GM18873 (cell line): ENCODE measurements around the gene NUDT3.
A peak's percentile ranks its signal among the peaks of the same experiment; 100 is the strongest.

Source experiments
- ATAC-seq: cut with Tn5 transposase; IDR thresholded peaks from one replicate; pipeline ENCODE4 v1.9.1; 2021; ENCODE audit warnings: mild to moderate bottlenecking, moderate library complexity, moderate number of reproducible peaks; ENCODE audit not compliant: unreplicated experiment, low FRiP score

NUDT3 gene

DNA sequence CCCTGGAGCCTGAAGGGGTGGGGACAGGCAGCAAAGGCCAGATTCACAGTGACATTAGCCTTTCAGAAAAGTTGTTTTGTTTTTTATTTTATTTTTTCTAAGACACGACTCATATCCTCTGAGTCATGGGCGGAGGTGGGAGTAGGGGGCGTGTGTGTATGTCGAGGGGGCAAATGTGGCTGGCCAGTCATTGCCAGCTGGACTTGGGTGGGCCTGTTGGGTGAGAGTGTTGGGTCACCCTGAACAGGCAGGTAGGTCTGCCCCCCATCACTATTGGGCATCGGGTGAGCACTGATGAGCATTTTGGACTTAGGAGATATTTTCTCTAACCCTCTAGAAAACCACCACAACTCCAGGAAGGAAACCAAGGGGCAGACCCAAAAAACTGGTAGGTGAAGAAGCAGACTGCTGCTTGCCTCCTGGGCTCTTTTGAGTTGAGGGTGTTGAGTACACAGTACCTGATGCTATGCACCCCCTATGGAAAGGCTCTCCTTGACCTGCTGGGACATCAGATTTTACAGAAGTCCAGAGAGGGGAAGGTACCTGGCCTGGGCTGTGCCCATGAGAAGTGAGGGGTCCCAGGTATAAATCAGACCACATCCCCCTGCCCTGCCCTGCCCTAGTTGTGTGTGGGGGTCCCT lies 149.2 kb downstream of the NUDT3 start:
- no peak for ATAC-seq

DNA sequence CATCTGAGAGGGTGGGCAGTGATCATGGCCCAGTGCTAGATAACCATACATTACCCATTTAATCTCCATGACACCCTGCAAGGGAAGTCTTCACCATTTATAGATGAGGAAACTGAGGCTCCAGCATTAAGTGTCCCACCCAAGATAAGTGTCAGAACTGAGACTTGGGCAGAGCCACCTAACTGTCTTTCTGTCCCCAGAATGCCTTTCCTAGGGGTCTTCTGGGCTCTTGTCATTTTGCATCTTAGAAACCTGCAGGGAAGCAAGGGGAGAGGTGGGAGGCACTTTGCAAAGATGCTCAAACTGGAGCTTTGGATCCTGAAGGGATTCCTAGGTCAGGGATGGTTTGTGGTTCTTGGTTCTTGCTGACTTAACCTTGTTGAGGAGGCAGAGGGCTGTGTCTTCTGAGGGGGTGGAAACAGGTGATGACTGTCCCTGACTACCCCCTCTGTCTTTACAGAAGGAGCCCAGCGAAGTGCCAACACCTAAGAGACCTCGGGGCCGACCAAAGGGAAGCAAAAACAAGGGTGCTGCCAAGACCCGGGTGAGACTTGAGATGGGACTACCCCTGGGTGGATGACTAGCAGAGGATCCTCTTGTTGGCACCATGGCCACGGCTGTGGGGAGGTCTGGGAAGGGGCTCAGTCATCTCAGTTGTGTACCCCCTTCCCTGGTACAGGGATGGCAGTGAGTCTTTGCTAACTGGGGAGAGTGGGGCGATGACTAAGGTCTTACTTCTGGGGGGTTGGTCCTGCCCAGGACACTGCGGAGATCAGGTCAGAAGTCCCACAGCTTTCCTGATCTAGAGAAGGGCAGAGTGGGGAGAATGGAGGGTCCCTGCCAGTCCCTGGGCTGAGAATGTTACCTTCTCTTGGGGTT lies 150.0 kb downstream of the NUDT3 start:
- no peak for ATAC-seq

DNA sequence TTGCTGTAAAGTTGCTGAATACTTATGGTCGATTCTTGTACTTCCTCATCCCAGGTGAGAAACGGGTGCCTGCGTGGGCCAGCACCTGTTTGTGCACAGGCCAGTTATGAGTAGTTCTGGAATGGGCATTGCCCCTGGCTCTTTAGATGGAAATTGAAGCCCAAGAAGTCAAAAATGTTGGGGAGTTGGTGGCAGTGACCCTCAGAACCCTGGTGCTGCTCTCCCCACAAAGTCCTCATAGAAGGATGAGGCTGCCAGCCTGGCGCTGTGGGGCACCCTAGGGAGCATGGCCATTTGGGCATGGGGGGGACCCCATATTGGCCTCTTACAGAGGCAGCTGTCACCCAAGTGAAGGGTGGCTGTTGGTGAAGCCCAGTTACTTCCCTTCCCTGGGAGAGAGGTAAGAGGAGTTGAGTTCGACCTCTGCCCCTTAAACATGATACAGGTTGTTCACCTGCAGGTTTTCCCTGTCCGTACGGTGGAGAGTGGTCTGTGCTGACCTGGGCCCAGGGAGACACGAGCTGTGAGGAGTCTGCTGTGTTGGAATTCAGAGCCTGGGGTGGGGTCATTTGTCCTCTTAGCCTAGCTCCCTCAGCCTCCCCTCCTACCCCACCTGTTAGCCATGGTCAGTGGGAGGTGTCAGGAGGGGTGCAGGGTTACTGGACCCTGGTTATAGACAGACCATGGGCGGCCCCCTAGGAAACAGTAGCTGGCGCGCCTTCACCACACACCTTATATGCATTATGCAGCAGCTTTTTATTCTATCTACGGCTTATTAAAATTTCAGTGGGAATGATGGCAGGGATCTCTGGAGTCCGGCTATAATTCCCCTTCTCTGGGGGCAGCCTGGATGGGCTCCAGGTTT lies 150.9 kb downstream of the NUDT3 start:
- no peak for ATAC-seq

DNA sequence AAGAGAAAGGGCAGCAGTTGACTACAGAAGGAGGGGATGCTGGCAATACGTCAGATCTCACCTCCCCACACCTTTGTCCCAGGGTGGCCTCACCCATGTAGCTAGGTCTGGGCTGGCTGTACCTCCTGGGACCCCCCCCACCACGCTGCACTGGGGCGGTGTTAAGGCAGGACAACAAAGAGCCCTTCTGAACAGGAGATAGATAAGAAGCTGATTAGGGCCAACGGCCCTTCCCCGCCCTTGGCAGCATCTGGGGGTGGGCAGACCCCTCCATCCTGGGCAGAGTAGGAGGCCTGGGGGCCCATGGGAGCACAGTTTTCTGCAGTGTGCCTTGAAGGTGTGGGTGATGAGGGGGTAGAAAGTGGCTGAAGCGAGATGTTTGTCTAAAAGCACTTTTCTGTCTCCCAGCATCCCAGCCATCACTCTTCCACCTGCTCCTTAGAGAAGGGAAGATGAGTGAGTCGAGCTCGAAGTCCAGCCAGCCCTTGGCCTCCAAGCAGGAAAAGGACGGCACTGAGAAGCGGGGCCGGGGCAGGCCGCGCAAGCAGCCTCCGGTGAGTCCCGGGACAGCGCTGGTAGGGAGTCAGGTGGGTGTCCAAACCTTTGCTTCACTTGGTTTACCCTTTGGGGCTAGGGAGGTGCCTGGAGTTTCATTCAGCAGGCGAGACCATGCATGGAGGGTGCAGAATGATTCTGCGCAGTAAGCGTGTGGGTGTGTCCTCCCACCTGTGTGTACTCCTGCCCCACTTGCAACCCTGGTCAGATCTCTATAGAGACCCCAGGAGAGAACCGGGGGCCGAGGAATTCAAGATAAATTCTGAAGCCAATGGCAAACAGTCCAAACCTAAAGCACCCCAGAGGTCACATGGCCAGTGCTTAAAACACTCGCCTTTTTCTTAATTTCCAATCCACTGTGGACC lies 151.9 kb downstream of the NUDT3 start:
- ATAC-seq, result no peak

DNA sequence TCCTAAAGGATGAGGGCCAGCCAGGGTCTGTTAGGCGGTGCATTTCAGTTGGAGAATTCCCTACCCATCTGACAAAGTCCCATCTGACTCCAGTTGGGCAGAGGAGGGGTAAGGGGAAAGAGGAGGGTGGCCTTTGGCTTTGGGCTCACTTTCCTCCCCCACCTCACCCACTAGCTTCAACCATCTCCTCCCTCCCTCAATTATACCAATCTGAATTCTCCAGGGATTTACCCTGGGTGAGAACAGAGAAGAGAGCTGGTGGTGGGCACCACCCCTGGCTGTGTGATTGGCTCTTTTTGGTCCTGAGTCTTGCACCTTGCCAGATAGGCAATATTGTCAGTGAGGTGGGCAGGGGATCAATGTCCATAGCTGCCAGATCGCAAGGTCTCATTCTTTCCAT lies 152.6 kb downstream of the NUDT3 start:
- no peak for ATAC-seq

DNA sequence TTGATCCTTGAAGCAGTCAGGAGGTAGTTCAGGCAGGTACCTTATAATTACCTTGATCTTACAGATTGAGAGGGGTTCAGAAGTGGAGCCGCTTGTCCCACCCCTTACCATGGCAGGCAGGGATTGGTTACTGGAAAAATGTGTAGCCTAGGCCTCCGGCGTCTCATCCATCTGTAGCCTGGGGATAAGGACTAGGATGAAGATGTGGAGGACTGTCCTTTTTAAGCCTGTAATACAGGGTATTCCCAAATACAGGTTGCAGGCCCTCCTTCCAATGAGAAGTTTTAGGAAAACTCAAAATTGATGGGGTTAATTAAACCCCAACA lies 153.0 kb downstream of the NUDT3 start:
- ATAC-seq, result no peak

DNA sequence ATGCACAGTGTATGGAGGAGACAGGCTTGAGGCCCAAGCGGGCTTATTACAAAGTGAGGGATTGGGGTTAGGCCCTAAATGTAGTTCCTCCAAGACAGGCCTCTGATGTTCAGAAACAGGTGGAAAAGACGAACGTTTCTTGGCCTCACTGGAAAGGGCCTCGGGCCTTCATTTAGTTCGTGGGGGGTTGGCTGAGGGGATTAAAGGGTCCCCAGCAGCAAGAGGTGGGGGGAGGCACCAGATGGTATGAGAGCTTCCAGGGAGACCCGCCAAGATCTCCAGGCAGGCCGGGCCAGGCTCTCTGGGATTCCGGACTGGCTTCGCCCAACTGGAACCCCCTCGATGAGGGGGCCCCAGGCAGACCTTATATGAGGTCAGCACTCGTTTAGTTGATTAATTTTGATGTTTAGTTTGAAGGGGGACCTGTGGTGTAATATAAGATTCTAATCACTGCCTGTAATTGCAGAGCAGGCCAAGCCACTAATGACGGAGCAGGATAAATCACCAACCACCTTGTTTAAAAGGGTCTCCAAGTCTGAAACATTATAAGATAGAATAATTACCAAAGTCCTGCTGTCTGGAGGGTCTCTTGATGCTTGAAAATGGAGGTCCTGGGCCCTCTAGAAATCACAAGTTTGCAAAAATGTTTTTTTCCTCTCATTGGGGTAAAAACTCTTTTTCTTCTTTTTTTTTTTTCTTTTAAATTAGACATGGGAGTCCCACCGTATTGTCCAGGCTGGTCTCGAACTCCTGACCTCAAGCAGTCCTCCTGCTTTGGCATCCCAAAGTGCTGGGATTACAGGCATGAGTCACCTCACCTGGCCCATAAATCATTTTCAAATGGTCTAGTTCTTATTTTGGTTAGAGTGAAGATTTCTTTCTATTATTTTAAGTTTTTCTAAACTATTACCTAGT lies 153.6 kb downstream of the NUDT3 start:
- ATAC-seq, result no peak

DNA sequence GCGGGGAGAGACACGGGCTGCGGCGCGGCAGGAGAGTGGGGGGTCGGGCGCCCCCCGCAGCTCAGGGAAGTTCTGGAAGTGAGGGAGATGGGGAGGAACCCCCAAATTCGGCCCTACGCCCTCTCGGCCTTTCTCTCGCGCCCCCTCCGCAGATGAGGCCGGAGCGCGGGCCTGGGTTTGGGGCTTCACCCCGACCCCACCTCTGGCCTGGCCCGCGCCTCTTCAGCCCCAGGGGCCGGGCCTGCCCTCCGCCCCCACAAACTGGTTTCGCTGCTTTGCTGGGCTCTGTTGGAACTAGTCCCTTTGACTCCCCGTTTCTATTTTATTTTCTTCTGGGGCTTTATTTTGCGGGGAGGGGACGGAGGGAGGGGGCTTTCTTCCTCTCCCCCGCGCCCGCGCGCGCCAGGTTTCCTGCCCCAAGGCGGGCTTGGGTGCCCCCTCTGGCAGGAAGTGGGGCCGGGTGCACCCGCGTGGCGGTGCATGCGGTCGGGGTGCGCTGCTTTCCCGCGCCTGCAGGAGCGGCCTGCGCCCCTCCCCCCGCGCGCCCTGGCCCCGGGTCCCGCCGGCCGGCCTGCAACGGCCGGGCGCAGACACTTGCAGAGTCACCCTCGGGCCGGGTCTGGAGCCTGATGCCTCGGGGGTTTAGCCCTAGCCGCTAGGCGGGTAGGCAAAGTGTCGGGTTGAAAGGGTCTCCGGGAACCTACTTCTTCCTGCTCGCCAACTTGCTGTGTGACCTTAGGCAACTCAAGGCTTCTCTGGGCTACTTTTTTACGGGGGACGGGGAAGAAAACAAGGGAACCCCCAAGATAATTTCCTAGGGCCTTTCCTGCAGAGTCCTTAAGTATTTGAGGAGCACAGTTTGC lies 154.5 kb downstream of the NUDT3 start:
- ATAC-seq, result no peak

DNA sequence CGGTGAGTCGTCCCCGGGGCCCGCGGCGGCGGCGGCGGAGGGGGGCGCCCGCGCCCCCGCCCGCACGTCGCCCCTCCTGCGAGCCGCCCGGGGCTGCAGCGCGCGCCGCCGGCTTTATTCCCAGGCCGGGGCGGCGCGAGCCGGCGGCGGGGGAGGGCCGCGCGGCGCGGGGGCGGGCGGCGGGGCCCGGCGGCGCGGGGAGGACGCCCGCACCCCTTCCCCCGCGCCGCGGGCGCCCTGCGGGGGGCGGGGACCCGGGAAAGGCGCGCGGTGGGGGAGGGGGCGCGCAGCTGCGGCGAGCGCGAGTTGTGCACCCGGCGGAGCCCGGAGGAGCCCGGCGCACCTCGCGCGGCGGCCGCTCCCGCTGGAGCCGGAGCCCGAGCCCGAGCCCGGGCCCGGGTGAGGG lies 155.2 kb downstream of the NUDT3 start:
- no peak for ATAC-seq

DNA sequence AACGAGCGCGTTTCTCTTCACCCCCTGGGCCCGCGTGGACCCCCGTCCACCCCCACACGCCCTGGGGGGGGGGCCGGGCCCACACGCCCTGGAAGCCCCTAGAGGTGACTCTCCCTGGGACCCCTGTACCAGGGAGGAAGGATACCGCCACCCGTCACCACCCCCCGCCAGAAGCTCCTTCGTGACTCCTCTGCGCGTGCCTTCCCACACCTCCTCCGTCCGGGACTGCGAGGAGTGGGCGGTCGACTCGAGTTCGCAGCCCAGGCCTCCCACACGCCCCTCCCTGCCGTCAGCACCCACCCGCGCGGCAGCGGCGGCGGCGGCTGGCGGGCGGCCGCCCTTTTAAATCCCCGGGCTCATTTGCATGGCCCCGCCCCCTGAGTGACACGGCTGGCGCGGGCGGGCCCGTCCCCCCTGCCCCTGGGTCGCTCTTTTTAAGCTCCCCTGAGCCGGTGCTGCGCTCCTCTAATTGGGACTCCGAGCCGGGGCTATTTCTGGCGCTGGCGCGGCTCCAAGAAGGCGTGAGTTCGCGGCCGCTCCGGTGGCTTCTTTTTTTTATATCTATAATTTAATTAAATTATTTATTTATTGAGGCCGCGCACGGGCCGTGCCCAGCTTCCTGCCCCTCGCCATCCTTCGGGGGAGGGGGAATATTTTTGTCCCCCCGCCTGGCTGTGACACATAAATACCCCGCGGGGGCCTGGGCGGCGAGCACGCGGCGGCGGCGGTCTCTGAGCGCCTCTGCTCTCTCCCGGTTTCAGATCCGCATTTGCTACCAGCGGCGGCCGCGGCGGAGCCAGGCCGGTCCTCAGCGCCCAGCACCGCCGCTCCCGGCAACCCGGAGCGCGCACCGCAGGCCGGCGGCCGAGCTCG lies 155.8 kb downstream of the NUDT3 start, which contains the start of gene HMGA1:
Gene HMGA1, plus strand, starts transcription at position 431 of the 873 bp plus-strand sequence. CDS start 3,908 bp downstream, outside the sequence.
- peak; percentile 38 for ATAC-seq

DNA sequence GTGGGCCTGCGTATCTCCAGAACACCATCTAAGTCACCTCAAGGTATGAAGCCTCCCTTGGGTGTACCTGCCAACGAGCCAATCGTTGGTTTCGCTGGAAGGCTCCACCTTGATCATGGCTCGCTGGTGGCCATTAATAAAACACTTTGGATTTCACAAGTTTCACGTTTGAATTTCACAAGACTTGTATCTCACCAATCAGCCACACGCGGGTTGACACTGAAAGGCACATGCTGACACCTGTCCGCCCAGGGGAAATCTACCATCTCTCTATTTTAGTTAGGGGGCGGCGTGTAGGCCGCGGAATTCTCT lies 156.4 kb downstream of the NUDT3 start:
- peak; percentile 11 for ATAC-seq

DNA sequence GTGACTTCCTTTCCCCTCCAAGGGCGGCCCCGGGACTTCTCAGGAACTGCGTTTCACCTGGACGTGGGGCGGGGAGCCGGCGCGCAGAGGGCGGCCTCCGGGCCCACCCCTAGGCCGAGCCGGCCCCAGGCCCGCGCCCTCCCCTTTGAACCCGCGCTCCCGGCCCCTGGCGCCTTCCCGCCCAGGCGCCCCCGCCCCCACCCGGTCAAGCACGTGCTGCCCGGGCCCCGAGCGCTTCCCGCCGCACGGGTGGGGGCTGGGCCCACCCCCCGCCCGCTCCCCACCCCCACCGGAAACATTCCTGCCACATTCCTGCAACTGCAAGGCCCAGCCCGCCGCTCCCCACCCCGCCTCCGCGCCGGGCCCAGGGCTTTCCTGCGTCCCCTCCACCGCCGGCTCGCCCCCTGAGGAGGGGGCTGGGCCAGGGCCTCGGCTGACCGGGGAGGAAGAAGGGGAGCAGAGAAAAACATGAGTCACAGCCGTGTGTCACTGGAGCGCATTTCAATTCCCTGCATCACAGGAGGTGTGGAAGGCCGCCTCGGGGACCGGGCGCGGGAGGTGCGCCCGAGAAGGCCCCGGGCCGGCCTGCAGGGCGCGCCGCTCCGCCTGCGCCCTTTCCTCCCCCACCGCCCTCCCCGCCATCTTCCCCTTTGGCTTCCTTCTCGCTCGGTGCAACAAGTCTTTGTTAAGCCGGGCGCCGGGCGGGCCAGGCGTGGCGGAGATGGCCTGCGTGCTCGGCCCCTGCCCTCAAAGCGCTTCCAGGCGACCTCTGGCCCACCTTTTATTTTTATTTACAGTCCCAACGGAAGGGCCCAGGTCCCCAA lies 156.9 kb downstream of the NUDT3 start:
- ATAC-seq, result no peak

DNA sequence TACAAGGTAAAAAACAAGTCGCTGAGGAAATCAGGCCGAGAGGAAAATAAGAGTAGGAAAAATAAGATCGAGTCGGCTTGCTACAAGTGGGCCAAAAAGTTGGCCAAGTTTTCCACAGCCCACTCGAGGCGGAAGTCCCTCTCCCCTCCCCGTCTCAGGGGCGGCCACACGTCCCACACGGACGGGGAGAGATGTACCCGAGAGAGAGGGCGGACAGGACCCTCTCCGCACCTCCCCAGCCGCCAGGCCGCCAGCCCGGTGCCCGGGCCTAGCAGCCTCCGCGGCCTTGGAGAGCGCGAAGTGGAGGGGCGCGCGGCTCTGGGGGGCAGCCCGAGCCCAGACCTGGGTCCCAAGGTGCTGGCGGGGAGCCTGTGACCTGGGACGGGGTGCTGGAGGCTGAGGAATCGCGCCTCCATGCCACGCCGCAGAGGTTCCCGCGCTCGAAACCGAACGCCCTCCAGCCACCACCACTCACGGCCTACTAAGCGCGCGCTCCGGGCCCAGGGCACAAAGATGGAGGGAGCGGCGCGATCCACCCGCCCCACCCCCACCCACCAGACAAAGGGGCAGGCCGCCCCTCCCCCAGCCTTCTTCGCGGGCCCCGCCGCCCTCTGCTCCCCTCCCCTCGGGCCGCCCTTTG lies 157.7 kb downstream of the NUDT3 start:
- no peak for ATAC-seq

DNA sequence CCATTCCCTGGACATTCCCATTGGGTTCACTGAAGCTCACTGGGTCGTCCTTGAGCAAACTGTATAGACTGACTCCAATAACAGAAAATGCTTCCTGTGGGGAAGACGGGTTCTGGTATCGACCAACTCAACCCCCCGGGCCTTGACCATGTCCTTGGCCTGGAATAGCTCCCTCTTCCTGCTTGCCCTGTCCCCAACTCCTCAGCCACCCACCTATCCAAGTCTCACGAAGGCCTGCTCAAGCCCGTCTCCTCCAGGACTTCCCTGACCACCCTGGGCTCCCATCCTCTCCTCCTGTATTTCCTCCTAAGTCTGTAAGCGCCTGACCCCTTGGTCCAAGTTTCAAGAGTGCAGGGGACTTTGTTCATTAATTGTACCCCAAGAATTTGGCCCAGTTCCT lies 158.6 kb downstream of the NUDT3 start:
- ATAC-seq, result no peak

DNA sequence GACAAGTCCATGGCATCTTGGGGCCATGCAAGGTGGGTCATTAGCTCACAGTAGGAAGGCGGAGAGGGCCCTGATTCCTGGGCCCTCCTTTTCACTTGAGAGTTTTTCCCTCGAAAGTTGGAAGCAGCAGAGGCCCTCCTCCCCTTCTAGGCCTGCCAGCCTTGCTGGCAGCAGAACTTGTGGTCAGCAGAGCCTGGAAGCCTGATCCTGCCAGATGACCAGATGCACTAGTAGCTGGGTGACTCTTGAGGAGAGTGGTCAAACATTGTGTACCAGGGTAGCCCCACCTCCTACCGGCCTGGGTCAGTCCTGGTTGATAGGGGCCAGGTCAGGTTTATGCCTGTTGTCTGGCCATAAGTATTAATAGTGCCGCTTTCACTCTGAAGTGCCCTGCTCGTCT lies 159.6 kb downstream of the NUDT3 start:
- no peak for ATAC-seq
